GM12801 (cell line): ENCODE results near the gene PHIP.

Source experiments
- TF ChIP-seq, protein P1 (sequence below): IDR thresholded peaks from one replicate; pipeline ENCODE4 v1.5.1; 2011; ENCODE audit warnings: control low read depth; ENCODE audit not compliant: insufficient read length; ENCODE audit errors: extremely low read depth

PHIP gene

GRCh38 chr6:78989191-78989590 is 88.9 kb downstream of the PHIP start:
- TF ChIP-seq, protein P1, sequence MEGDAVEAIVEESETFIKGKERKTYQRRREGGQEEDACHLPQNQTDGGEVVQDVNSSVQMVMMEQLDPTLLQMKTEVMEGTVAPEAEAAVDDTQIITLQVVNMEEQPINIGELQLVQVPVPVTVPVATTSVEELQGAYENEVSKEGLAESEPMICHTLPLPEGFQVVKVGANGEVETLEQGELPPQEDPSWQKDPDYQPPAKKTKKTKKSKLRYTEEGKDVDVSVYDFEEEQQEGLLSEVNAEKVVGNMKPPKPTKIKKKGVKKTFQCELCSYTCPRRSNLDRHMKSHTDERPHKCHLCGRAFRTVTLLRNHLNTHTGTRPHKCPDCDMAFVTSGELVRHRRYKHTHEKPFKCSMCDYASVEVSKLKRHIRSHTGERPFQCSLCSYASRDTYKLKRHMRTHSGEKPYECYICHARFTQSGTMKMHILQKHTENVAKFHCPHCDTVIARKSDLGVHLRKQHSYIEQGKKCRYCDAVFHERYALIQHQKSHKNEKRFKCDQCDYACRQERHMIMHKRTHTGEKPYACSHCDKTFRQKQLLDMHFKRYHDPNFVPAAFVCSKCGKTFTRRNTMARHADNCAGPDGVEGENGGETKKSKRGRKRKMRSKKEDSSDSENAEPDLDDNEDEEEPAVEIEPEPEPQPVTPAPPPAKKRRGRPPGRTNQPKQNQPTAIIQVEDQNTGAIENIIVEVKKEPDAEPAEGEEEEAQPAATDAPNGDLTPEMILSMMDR: no peak

GRCh38 chr6:78986161-78986560 is 91.9 kb downstream of the PHIP start:
- TF ChIP-seq, protein P1: no peak

DNA sequence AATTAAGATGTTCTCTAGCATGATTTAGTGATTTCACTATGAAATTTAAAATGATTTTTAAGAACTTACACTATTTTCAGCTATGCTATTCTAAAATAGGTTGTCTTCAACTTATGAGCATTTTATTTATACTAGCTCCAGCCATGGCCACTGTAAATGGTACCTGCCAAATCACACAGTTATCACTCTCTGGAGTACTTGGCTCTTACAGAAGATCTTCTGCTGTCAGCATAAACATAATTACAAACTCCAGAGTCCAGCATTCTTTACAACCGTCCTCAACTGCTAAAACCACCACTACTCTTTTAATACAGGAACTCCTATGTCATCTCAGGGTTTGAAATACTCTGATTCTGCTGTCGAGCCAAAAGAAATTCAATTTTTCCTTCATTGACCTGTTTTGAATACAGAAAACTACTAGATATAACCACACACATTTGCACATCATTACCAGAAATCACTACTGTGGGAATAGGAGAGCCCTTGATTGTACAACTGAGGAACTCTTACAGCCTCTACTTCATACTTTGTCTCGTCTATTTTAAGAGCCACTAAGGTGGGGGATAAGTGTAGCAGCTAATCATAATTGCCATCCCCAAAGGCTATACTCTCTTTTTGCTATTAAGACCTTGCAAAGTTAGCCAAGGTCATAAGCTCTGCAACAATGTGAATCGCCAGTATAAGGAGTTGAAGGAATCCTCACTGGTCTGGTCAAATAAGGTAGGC is 93.7 kb downstream of the PHIP start:
- TF ChIP-seq, protein P1: no peak

DNA sequence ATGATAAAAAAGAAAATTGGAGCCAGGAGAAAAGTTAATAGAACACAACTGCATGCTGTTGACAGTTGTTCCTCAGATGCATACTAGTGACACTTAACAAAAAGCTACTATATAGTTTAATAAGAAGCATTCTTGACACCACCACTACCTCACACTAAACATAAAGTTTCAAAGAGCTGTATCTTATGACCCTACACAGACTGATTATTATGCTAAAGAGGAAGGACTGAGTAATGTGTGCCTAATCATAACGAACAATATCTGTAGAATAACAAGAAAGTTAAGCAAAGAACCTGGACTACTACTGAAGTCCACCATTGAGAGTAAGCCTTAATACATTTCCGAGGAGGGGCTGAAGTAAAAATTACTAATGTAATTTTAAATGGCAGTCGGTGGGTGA is 110.9 kb downstream of the PHIP start:
- TF ChIP-seq, protein P1: no peak

DNA sequence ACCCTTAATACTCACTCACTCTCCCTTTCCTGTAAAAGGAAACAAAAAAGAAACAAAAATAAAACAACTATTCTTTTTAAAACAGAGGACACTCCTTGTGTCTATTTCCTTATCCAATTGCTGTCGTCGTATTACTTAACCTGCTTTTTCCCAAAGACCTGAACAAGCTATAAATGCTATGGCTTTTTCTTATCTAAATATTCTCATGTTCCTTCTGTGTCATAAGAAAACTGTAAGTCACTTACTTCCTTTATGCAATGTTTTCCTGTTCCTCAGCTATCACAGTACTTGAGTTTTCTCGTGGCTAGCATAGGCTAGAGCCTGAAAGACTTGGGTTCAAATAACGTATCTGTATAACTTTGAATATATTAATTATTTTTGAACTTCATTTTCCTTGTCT is 111.5 kb downstream of the PHIP start:
- TF ChIP-seq, protein P1: no peak

GRCh38 chr6:78962448-78962847 is 115.6 kb downstream of the PHIP start:
- TF ChIP-seq, protein P1: no peak

- TF ChIP-seq, protein P1: no peak
These were observed 123.3 kb downstream of the PHIP start for GRCh38 chr6:78954740-78955139.
